KMS-11 (cell line): ENCODE measurements around the gene PHACTR3.
"Not testable (repeated sequence)": the region's sequence is repeated elsewhere in the genome, so short reads cannot be mapped to it uniquely, and the experiment has no call there.

Experiments
- H2AFZ ChIP-seq: fragments of 200-600 bp; sonication (generic); 2 replicates; pipeline ENCODE4 v1.6.1; 2016; ENCODE audit warnings: antibody characterized with exemption, mixed run types, low read depth
- H3K27ac ChIP-seq: fragments of 200-600 bp; sonication (generic); 2 replicates; pipeline ENCODE4 v1.6.1; 2016; ENCODE audit warnings: mild to moderate bottlenecking, mixed run types
- H3K27me3 ChIP-seq: fragments of 200-600 bp; sonication (generic); 2 replicates; pipeline ENCODE4 v1.6.1; 2017; ENCODE audit warnings: mild to moderate bottlenecking, low read depth, mixed run types, moderate library complexity; ENCODE audit not compliant: insufficient read depth
- H3K36me3 ChIP-seq: fragments of 200-600 bp; sonication (generic); 2 replicates; pipeline ENCODE4 v1.6.1; 2017; ENCODE audit warnings: mild to moderate bottlenecking, mixed run types; ENCODE audit not compliant: insufficient read depth
- H3K4me1 ChIP-seq: fragments of 200-600 bp; sonication (generic); 2 replicates; pipeline ENCODE4 v1.6.1; 2016; ENCODE audit warnings: mild to moderate bottlenecking, low read depth, mixed run types; ENCODE audit not compliant: poor library complexity, severe bottlenecking
- H3K4me2 ChIP-seq: fragments of 200-600 bp; sonication (generic); 2 replicates; pipeline ENCODE4 v1.7.0; 2016; ENCODE audit warnings: mild to moderate bottlenecking, mixed run types
- H3K4me3 ChIP-seq: fragments of 200-600 bp; sonication (generic); IDR thresholded peaks from 2 replicates; pipeline ENCODE4 v1.6.1; 2017; ENCODE audit warnings: low read depth, low read length, mixed read lengths; ENCODE audit not compliant: insufficient read depth
- H3K79me2 ChIP-seq: fragments of 200-600 bp; sonication (generic); 2 replicates; pipeline ENCODE4 v1.6.1; 2016; ENCODE audit warnings: low read depth, mixed run types; ENCODE audit not compliant: insufficient read depth
- H3K9ac ChIP-seq: fragments of 200-600 bp; sonication (generic); 2 replicates; pipeline ENCODE4 v1.6.1; 2016; ENCODE audit warnings: mild to moderate bottlenecking, mixed run types
- H4K20me1 ChIP-seq: fragments of 200-600 bp; sonication (generic); 2 replicates; pipeline ENCODE4 v1.6.1; 2016; ENCODE audit warnings: mild to moderate bottlenecking, mixed run types; ENCODE audit not compliant: insufficient read depth
- TF ChIP-seq, protein P1 (sequence below): fragments of 200-600 bp; sonication (generic); conservative IDR thresholded peaks from 2 replicates; pipeline ENCODE4 v1.6.1; 2017; ENCODE audit warnings: low read depth, mild to moderate bottlenecking, antibody characterized with exemption, low read length, moderate library complexity, mixed read lengths

The PHACTR3 gene

DNA sequence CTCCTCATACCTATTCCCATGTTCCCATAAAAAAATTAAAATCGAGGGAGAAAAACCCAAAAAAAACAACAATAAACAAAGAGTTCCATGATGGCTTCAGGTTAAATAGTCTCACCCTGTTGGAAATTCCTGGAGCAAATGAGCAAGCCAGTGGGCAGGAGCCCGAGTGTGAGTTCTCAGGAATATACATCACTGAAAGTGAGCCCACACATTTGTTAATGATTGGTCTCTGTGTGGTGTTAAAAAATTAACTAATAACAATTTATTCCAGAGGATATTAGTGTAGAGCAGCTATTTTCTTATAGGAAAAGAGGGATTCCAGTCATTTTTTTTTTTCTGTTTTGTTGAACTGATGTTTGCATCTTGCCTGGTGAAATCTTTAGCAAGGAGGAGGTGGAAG, 12.9 kb downstream of the PHACTR3 start:
- H4K20me1 ChIP-seq, result no peaks in the 10 kb centered on the region
- no peak overlapping the region for H2AFZ ChIP-seq
- H3K9ac ChIP-seq, result no peak overlapping the region
- H3K4me3 ChIP-seq, result no peak overlapping the region
- H3K79me2 ChIP-seq, result no peaks in the 10 kb centered on the region
- no peaks in the 10 kb centered on the region for H3K36me3 ChIP-seq
- no peak overlapping the region for H3K4me2 ChIP-seq
- TF ChIP-seq, protein P1, sequence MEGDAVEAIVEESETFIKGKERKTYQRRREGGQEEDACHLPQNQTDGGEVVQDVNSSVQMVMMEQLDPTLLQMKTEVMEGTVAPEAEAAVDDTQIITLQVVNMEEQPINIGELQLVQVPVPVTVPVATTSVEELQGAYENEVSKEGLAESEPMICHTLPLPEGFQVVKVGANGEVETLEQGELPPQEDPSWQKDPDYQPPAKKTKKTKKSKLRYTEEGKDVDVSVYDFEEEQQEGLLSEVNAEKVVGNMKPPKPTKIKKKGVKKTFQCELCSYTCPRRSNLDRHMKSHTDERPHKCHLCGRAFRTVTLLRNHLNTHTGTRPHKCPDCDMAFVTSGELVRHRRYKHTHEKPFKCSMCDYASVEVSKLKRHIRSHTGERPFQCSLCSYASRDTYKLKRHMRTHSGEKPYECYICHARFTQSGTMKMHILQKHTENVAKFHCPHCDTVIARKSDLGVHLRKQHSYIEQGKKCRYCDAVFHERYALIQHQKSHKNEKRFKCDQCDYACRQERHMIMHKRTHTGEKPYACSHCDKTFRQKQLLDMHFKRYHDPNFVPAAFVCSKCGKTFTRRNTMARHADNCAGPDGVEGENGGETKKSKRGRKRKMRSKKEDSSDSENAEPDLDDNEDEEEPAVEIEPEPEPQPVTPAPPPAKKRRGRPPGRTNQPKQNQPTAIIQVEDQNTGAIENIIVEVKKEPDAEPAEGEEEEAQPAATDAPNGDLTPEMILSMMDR, result no peak
- no peak overlapping the region for H3K27ac ChIP-seq
- peaks cover 14% of the 10 kb centered on the region; the same call in 1 of the 2 replicates for H3K27me3 ChIP-seq
- H3K4me1 ChIP-seq, result no peaks in the 10 kb centered on the region

DNA sequence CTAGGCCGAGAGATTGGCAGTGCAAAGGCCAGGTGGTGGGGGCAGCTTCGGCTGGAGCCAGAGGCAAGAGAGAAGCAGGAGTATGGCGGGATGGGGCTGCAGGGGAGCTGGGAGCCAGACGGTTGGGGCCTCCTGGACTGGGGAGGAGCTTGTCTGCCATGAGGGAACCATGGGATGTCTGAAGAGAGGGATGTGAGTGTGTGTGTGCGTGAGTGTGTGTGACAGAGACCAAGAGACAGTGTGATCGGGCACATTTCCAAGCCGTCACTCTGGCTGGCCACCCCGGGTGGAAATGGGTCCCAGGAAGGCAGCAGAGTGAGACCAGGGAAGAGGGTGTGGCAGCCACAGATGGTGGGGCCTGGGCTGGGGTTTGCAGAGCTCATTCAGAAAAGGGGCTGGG, 13.8 kb downstream of the PHACTR3 start:
- H3K4me1 ChIP-seq, result no peaks in the 10 kb centered on the region
- H3K27ac ChIP-seq, result no peak overlapping the region
- H3K4me3 ChIP-seq, result no peak overlapping the region
- TF ChIP-seq, protein P1, result no peak
- H3K9ac ChIP-seq, result no peak overlapping the region
- no peaks in the 10 kb centered on the region for H4K20me1 ChIP-seq
- no peaks in the 10 kb centered on the region for H3K36me3 ChIP-seq
- H3K4me2 ChIP-seq, result no peak overlapping the region
- no peak overlapping the region for H2AFZ ChIP-seq
- H3K79me2 ChIP-seq, result no peaks in the 10 kb centered on the region
- peaks cover 14% of the 10 kb centered on the region; the same call in 1 of the 2 replicates for H3K27me3 ChIP-seq

DNA sequence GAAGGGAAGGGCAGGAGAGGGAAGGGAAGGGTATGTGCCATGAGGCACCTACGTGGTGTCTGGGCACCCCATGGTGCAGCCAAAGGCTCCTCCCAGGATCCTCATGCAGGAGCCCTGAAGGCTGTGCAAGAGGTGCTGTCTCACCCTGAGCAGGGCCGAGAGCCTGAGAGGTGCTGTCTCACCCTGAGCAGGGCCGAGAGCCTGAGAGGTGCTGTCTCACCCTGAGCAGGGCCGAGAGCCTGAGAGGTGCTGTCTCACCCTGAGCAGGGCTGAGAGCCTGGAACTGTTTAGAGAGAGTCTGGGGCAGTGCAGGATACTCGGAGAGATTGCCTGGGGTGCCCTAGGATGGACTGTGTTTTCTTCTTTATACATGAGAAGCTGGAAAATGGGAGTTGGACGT, 14.2 kb downstream of the PHACTR3 start:
- H3K4me3 ChIP-seq, H3K79me2 ChIP-seq, H3K4me2 ChIP-seq, H3K9ac ChIP-seq, H2AFZ ChIP-seq, H3K27ac ChIP-seq, H3K36me3 ChIP-seq, H4K20me1 ChIP-seq, H3K4me1 ChIP-seq: not testable (repeated sequence)
- peaks cover 14% of the 10 kb centered on the region; the same call in 1 of the 2 replicates for H3K27me3 ChIP-seq

DNA sequence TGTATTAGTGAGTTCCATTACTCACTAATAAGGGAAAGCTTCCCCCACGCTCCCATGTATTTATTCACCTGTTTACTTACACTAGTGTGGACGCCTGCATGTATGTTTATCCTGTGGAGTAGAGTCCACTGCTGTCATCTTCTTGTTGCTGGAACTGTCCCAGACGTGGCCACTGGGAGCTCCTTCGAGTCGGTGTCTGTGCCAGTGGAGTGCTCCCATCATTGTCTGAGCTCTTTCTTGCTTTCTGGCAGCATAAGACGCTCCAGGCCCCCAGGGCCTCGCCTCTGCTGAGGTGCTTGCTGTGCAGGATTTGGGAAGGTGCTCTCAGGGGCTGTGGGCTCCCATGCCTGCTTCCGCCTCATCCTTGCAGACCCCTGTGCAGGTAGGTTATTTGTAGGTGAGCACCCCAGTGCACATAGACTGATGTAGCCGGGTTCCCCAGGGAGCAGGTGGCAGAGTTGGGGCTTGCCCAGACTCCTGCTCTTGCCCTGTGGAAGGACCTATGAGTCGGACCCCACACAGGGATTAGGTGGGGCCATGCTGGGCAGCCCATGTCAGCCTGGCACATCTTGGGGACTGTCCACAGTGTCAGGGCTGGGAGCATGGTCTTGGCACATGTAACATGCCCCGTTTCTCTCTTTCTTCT, 16.6 kb downstream of the PHACTR3 start:
- H3K4me3 ChIP-seq, result no peak overlapping the region
- H3K4me2 ChIP-seq, result no peak overlapping the region
- peaks cover 14% of the 10 kb centered on the region; the same call in 1 of the 2 replicates for H3K27me3 ChIP-seq
- TF ChIP-seq, protein P1, result no peak
- no peak overlapping the region for H2AFZ ChIP-seq
- no peak overlapping the region for H3K9ac ChIP-seq
- H3K79me2 ChIP-seq, result no peaks in the 10 kb centered on the region
- no peaks in the 10 kb centered on the region for H3K4me1 ChIP-seq
- H3K27ac ChIP-seq, result no peak overlapping the region
- no peaks in the 10 kb centered on the region for H3K36me3 ChIP-seq
- no peaks in the 10 kb centered on the region for H4K20me1 ChIP-seq

DNA sequence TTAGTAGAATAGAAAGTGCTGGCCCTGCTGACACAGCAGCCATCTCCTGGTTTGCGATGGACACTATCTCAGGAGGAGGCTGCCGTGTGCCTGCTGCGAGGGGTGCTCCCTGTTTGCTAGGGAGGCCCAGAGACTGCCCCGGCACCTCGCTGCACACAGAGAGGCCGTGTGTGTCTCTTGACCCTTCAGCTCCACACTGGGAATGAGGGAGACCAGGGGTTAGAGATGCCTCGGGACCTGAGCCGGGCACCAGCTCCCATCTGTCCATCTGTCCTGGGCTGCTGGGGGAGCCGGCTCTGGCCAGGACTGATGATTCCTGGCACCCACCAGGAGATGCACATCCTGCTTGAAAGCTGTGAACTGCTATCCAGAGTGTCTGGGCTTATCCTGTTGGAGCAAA, 18.2 kb downstream of the PHACTR3 start:
- Histone ChIP-seq H3K9ac (no peak overlapping the region), H4K20me1 (no peaks in the 10 kb centered on the region), H3K27me3 (peaks cover 10% of the 10 kb centered on the region; the same call in 1 of the 2 replicates), H3K4me3 (no peak overlapping the region), H3K27ac (no peak overlapping the region), H2AFZ (no peak overlapping the region), H3K36me3 (no peaks in the 10 kb centered on the region), H3K79me2 (no peaks in the 10 kb centered on the region), H3K4me2 (no peak overlapping the region), H3K4me1 (no peaks in the 10 kb centered on the region)
- TF ChIP-seq, protein P1, result no peak
